Type B pancreatic cell (in vitro differentiated cells): ENCODE data around the gene RIOX2. TPM values are rescaled to one million over a fixed set of nuclear protein-coding genes. Genes with fewer than 3 reads are reported as not detected.

Source experiments
- DNase-seq: peaks from one replicate; pipeline ENCODE4 v3.0.0; 2021; ENCODE audit warnings: mixed read lengths; ENCODE audit not compliant: unreplicated experiment; ENCODE audit errors: extremely low spot score
- H3K27ac Mint-ChIP-seq: 2 replicates; pipeline ENCODE4 v1.8.0; 2021; ENCODE audit warnings: mild to moderate bottlenecking, mixed read lengths
- H3K27me3 Mint-ChIP-seq: 2 replicates; pipeline ENCODE4 v1.8.0; 2021; ENCODE audit warnings: mixed read lengths
- H3K36me3 Mint-ChIP-seq: 2 replicates; pipeline ENCODE4 v1.8.0; 2021; ENCODE audit warnings: mixed read lengths
- H3K4me1 Mint-ChIP-seq: one replicate; pipeline ENCODE4 v1.8.0; 2021; ENCODE audit warnings: mixed read lengths; ENCODE audit not compliant: unreplicated experiment
- H3K4me3 Mint-ChIP-seq: 2 replicates; pipeline ENCODE4 v1.8.0; 2021; ENCODE audit warnings: mild to moderate bottlenecking, mixed read lengths
- H3K9me3 Mint-ChIP-seq: 2 replicates; pipeline ENCODE4 v1.8.0; 2021; ENCODE audit warnings: mixed read lengths
- CTCF ChIP-seq: fragments of 200-600 bp; sonication (generic); conservative IDR thresholded peaks from 2 replicates; pipeline ENCODE4 v1.5.0; 2021; ENCODE audit warnings: antibody characterized with exemption, mild to moderate bottlenecking
- total RNA-seq: library from RNA; stranded (reverse); gene quantifications from 2 replicates; pipeline ENCODE4 v1.2.1, GENCODE V29; 2021; ENCODE audit warnings: low replicate concordance

RIOX2 gene
- total RNA-seq, 1 donor from 2014 or later, result 27.9 TPM

- Mint-ChIP-seq H3K4me3 (no peak overlapping the region), H3K27ac (no peak overlapping the region), H3K27me3 (no peaks in the 10 kb centered on the region), H3K9me3 (no peaks in the 10 kb centered on the region), H3K36me3 (peaks cover 18% of the 10 kb centered on the region), H3K4me1 (peaks cover 8% of the 10 kb centered on the region)
- no peak for DNase-seq
- no peak for TF ChIP-seq CTCF
Observed at GRCh38 chr3:97899331-97899730, 72.9 kb downstream of the RIOX2 start.

GRCh38 chr3:97896547-97896946, 75.7 kb downstream of the RIOX2 start:
- Mint-ChIP-seq H3K4me3 (no peak overlapping the region), H3K27me3 (no peaks in the 10 kb centered on the region), H3K27ac (no peak overlapping the region), H3K9me3 (no peaks in the 10 kb centered on the region), H3K4me1 (peaks cover 8% of the 10 kb centered on the region), H3K36me3 (peaks cover 25% of the 10 kb centered on the region)
- TF ChIP-seq CTCF, result no peak
- no peak for DNase-seq

- peaks cover 3% of the 10 kb centered on the region for H3K4me1 Mint-ChIP-seq
- H3K27me3 Mint-ChIP-seq, result no peaks in the 10 kb centered on the region
- no peak overlapping the region for H3K4me3 Mint-ChIP-seq
- DNase-seq, result no peak
- H3K9me3 Mint-ChIP-seq, result no peaks in the 10 kb centered on the region
- no peak for TF ChIP-seq CTCF
- H3K27ac Mint-ChIP-seq, result no peak overlapping the region
- H3K36me3 Mint-ChIP-seq, result peaks cover 25% of the 10 kb centered on the region
Observed at GRCh38 chr3:97896129-97896528, 76.1 kb downstream of the RIOX2 start.

- TF ChIP-seq CTCF, result no peak
- H3K36me3 Mint-ChIP-seq, result peaks cover 25% of the 10 kb centered on the region
- no peak for DNase-seq
- H3K4me3 Mint-ChIP-seq, result no peak overlapping the region
- H3K27ac Mint-ChIP-seq, result no peak overlapping the region
- no peaks in the 10 kb centered on the region for H3K4me1 Mint-ChIP-seq
- H3K9me3 Mint-ChIP-seq, result no peaks in the 10 kb centered on the region
- no peaks in the 10 kb centered on the region for H3K27me3 Mint-ChIP-seq
Observed at GRCh38 chr3:97895216-97895615, 77.0 kb downstream of the RIOX2 start.

- Mint-ChIP-seq H3K4me1 (no peaks in the 10 kb centered on the region), H3K36me3 (peaks cover 20% of the 10 kb centered on the region), H3K9me3 (no peaks in the 10 kb centered on the region), H3K27me3 (no peaks in the 10 kb centered on the region), H3K27ac (no peak overlapping the region), H3K4me3 (no peak overlapping the region)
- no peak for TF ChIP-seq CTCF
- DNase-seq, result no peak
Observed at GRCh38 chr3:97892852-97893251, 79.4 kb downstream of the RIOX2 start.

Other genes with a start within 250 kb of the RIOX2 start
- 5.6 and 6.0 TPM in 2 replicates for gene ARL6, start 207.7 kb downstream of the RIOX2 start, total RNA-seq
- 6.3 and 13.5 TPM in 2 replicates for gene CRYBG3, start 150.4 kb downstream of the RIOX2 start, total RNA-seq
- gene GABRR3, start 62.9 kb upstream of the RIOX2 start, total RNA-seq, result not detected in 2 replicates
- gene OR5AC2, start 114.7 kb upstream of the RIOX2 start, total RNA-seq, result not detected in 2 replicates
- gene OR5H1, start 158.3 kb upstream of the RIOX2 start, total RNA-seq, result not detected in 2 replicates
- gene OR5H14, start 175.0 kb upstream of the RIOX2 start, total RNA-seq, result not detected in 2 replicates
- gene OR5H15, start 194.3 kb upstream of the RIOX2 start, total RNA-seq, result not detected in 2 replicates